OCI-LY1 (cell line): ENCODE measurements around the gene NCAPG.

ENCODE experiments used
- H2AFZ ChIP-seq: fragments of 200-600 bp; sonication (generic), shearing (Covaris generic); 2 replicates; pipeline ENCODE4 v1.6.0; 2014; ENCODE audit warnings: antibody characterized with exemption, mild to moderate bottlenecking, low read length
- H3F3A ChIP-seq: fragments of 200-600 bp; sonication (generic), shearing (Covaris generic); 2 replicates; pipeline ENCODE4 v1.6.0; 2014; ENCODE audit warnings: mild to moderate bottlenecking, antibody characterized with exemption, low read length, moderate library complexity; ENCODE audit not compliant: insufficient read depth
- H3K27ac ChIP-seq: fragments of 200-600 bp; sonication (generic); 2 replicates; pipeline ENCODE4 v1.5.1; 2014; ENCODE audit warnings: low read length, mixed run types, mild to moderate bottlenecking, low read depth; ENCODE audit not compliant: poor library complexity, severe bottlenecking
- H3K27me3 ChIP-seq: fragments of 200-600 bp; sonication (generic); 2 replicates; pipeline ENCODE4 v1.6.0; 2014; ENCODE audit warnings: antibody characterized with exemption, mild to moderate bottlenecking, low read length, moderate library complexity; ENCODE audit not compliant: insufficient read depth
- H3K36me3 ChIP-seq: fragments of 200-600 bp; sonication (generic); 2 replicates; pipeline ENCODE4 v1.6.1; 2014; ENCODE audit warnings: mild to moderate bottlenecking, antibody characterized with exemption, low read length, moderate library complexity, mixed read lengths; ENCODE audit not compliant: insufficient read depth
- H3K4me1 ChIP-seq: fragments of 200-600 bp; sonication (generic); 2 replicates; pipeline ENCODE4 v1.5.1; 2014; ENCODE audit warnings: mild to moderate bottlenecking, low read length, moderate library complexity; ENCODE audit not compliant: insufficient read depth, severe bottlenecking
- H3K4me2 ChIP-seq: fragments of 200-600 bp; sonication (generic), shearing (Covaris generic); 2 replicates; pipeline ENCODE4 v1.6.1; 2014; ENCODE audit warnings: low read length
- H3K4me3 ChIP-seq: fragments of 200-600 bp; sonication (generic); 2 replicates; pipeline ENCODE4 v1.5.1; 2014; ENCODE audit warnings: low read length, low read depth, mild to moderate bottlenecking, mixed read lengths; ENCODE audit not compliant: poor library complexity, severe bottlenecking
- H3K79me2 ChIP-seq: fragments of 200-600 bp; shearing (Covaris generic); 2 replicates; pipeline ENCODE4 v1.6.1; 2016; ENCODE audit warnings: mixed run types, low read length, mixed read lengths; ENCODE audit not compliant: insufficient read depth
- H3K9ac ChIP-seq: fragments of 200-600 bp; sonication (generic), shearing (Covaris generic); 2 replicates; pipeline ENCODE4 v1.6.1; 2014; ENCODE audit warnings: mild to moderate bottlenecking, low read length, mixed read lengths
- H3K9me2 ChIP-seq: fragments of 200-600 bp; sonication (generic), shearing (Covaris generic); 2 replicates; pipeline ENCODE4 v1.6.1; 2014; ENCODE audit warnings: low read depth, mild to moderate bottlenecking, low read length, mixed read lengths
- H3K9me3 ChIP-seq: fragments of 200-600 bp; shearing (Covaris generic); 2 replicates; pipeline ENCODE4 v1.6.1; 2014; ENCODE audit warnings: low read length, mixed read lengths
- H4K20me1 ChIP-seq: fragments of 200-600 bp; sonication (generic), shearing (Covaris generic); 2 replicates; pipeline ENCODE4 v1.6.0; 2016; ENCODE audit warnings: mild to moderate bottlenecking, low read length; ENCODE audit not compliant: insufficient read depth
- CTCF ChIP-seq: fragments of 200-600 bp; sonication (generic), shearing (Covaris generic); IDR thresholded peaks from 2 replicates; pipeline ENCODE4 v1.5.1; 2017; ENCODE audit warnings: mild to moderate bottlenecking, antibody characterized with exemption, low read length, moderate library complexity, mixed read lengths
- EZH2 ChIP-seq: fragments of 200-600 bp; sonication (generic), shearing (Covaris generic); IDR thresholded peaks from 2 replicates; pipeline ENCODE4 v1.8.0; 2017; ENCODE audit warnings: borderline replicate concordance, mixed run types, mild to moderate bottlenecking, antibody characterized with exemption, low read length, moderate library complexity, mixed read lengths

The NCAPG gene

GRCh38 chr4:17794730-17795129 is 16.0 kb upstream of the NCAPG start:
- no peaks in the 10 kb centered on the region for H3K9me2 ChIP-seq
- no peak overlapping the region for H3K27ac ChIP-seq
- no peaks in the 10 kb centered on the region for H3K27me3 ChIP-seq
- no peak overlapping the region for H3K9ac ChIP-seq
- no peaks in the 10 kb centered on the region for H3F3A ChIP-seq
- no peaks in the 10 kb centered on the region for H3K79me2 ChIP-seq
- no peak overlapping the region for H2AFZ ChIP-seq
- no peak overlapping the region for H3K4me3 ChIP-seq
- no peaks in the 10 kb centered on the region for H4K20me1 ChIP-seq
- H3K4me2 ChIP-seq, result no peak overlapping the region
- H3K36me3 ChIP-seq, result no peaks in the 10 kb centered on the region; the same call in 1 of the 2 replicates
- no peaks in the 10 kb centered on the region for H3K9me3 ChIP-seq
- H3K4me1 ChIP-seq, result no peaks in the 10 kb centered on the region
- TF ChIP-seq CTCF (no peak), EZH2 (no peak)

GRCh38 chr4:17797808-17798207 is 13.0 kb upstream of the NCAPG start:
- Histone ChIP-seq H4K20me1 (no peaks in the 10 kb centered on the region), H3K36me3 (peaks cover 12% of the 10 kb centered on the region), H3K4me3 (no peak overlapping the region), H3K9me2 (no peaks in the 10 kb centered on the region), H3K9ac (no peak overlapping the region), H3K4me1 (no peaks in the 10 kb centered on the region), H2AFZ (no peak overlapping the region), H3F3A (no peaks in the 10 kb centered on the region), H3K4me2 (no peak overlapping the region), H3K27me3 (no peaks in the 10 kb centered on the region), H3K9me3 (no peaks in the 10 kb centered on the region), H3K79me2 (no peaks in the 10 kb centered on the region), H3K27ac (no peak overlapping the region)
- TF ChIP-seq CTCF (no peak), EZH2 (no peak)

- Histone ChIP-seq H3K27ac (no peak overlapping the region), H3K9me2 (no peaks in the 10 kb centered on the region), H3K4me3 (no peak overlapping the region), H4K20me1 (no peaks in the 10 kb centered on the region), H3F3A (no peaks in the 10 kb centered on the region), H2AFZ (no peak overlapping the region), H3K4me1 (peaks cover 15% of the 10 kb centered on the region), H3K36me3 (peaks cover 49% of the 10 kb centered on the region), H3K9ac (no peak overlapping the region), H3K27me3 (no peaks in the 10 kb centered on the region), H3K9me3 (no peaks in the 10 kb centered on the region), H3K79me2 (peaks cover 49% of the 10 kb centered on the region), H3K4me2 (no peak overlapping the region)
- TF ChIP-seq CTCF (no peak), EZH2 (no peak)
Observed at GRCh38 chr4:17805580-17806155, 5.1 kb upstream of the NCAPG start.
